GM12892 (cell line): Measurements from ENCODE around the gene FRMPD4.

Source experiments
- POLR2A ChIP-seq: IDR thresholded peaks from 2 replicates; pipeline ENCODE4 v1.6.1; 2011; ENCODE audit warnings: low read depth, low read length, control low read depth
- POLR2AphosphoS5 ChIP-seq: IDR thresholded peaks from 2 replicates; pipeline ENCODE4 v1.6.1; 2011; ENCODE audit warnings: low read depth, low read length, control low read depth
- TAF1 ChIP-seq: IDR thresholded peaks from 2 replicates; pipeline ENCODE4 v1.6.1; 2011; ENCODE audit warnings: low read depth, mild to moderate bottlenecking, control low read depth, low read length, borderline replicate concordance

DNA sequence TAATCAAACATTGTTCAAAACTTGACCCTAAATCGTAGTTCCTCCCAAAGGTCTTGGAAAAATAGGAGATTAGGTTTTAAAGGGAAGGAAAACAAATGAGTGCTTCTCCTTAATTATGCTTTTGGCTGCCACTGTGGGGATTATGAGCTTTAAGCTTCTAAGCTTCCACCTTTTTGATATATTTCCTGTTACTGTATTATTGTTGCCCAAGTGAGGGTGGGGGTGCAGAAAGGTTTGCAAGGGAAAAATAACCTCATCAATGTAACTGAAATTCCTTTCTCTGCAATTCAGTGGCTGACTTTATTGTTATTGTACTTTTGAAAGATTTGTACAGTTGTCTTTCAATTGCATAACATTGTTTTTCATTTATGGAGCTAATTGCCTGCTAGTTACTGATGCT is 285.1 kb downstream of the FRMPD4 start:
- no peak for TF ChIP-seq POLR2A
- TF ChIP-seq POLR2AphosphoS5: no peak
- no peak for TF ChIP-seq TAF1
